Right kidney (tissue), 1 donor: ENCODE results near the gene SHISA9.
A peak's percentile ranks its signal among the peaks of the same experiment; 100 is the strongest.

Source experiments
- DNase-seq: peaks from one replicate; pipeline ENCODE4 v3.0.0-alpha.2; 2016

Gene SHISA9

DNA sequence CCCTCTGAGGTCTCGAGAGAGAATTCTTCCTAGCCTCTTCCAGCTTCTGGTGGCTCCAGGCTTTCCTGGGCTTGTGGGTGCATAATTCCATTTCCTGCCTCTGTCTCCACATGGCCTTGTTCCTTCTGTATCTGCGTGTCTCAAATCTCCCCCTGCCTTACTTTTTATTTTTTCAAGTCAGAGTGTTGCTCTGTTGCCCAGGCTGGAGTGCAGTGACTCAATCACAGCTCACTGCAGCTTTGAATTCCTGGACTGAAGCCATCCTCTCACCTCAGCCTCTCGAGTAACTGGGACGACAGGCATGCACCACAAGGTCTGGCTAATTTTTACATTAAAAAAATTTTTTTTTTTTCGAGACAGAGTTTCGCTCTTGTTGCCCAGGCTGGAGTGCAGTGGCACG, 120.6 kb downstream of the SHISA9 start:
- no peak for DNase-seq

DNA sequence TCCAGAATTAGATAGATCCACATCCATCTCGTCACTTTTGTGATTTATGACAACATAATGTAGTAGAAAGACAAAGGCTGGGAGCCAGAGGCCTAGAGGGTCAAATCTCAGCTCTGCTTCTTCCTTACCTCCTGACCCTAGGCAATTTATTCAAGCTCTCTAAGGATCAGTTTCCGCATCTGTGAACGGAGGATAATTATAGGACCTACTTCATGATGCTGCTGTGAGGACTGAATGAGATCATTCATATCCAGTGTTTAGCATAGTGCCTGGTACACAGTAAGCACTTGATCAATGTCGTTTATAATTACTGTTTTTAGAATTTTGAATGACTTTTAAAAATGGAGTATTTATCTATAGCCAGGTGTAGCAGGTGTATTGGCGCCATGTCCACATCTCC, 128.4 kb downstream of the SHISA9 start:
- DNase-seq = no peak

GRCh38 chr16:13030769-13031168, 129.4 kb downstream of the SHISA9 start:
- DNase-seq = no peak

GRCh38 chr16:13032911-13033310, 131.5 kb downstream of the SHISA9 start:
- DNase-seq = no peak

GRCh38 chr16:13036600-13036999, 135.2 kb downstream of the SHISA9 start:
- DNase-seq = peak; percentile 25

- no peak for DNase-seq
Measured at GRCh38 chr16:13038591-13038990, 137.2 kb downstream of the SHISA9 start.

GRCh38 chr16:13039526-13039925, 138.1 kb downstream of the SHISA9 start:
- no peak for DNase-seq

DNA sequence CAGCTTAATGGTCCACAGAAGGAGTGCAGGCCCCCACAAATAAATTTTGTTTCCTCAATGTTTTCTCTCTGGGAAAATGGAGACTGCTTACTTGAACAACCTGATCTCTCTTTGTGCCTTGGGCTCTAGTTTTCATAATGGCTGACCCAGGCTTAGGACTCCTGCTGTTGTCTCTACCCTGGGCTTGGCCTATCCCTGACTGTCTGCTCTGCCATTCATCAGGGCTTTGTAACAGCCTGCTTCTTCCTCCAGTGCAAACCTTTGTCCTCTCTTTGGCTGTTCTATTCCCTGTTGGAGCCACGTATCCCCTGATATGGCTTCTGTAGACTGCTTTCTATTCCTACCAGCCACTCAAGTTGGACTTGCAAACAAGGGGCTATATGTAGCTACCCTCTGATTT, 139.8 kb downstream of the SHISA9 start:
- no peak for DNase-seq

GRCh38 chr16:13041646-13042290, 140.4 kb downstream of the SHISA9 start:
- DNase-seq = no peak

GRCh38 chr16:13042291-13042685, 140.9 kb downstream of the SHISA9 start:
- DNase-seq = no peak

DNA sequence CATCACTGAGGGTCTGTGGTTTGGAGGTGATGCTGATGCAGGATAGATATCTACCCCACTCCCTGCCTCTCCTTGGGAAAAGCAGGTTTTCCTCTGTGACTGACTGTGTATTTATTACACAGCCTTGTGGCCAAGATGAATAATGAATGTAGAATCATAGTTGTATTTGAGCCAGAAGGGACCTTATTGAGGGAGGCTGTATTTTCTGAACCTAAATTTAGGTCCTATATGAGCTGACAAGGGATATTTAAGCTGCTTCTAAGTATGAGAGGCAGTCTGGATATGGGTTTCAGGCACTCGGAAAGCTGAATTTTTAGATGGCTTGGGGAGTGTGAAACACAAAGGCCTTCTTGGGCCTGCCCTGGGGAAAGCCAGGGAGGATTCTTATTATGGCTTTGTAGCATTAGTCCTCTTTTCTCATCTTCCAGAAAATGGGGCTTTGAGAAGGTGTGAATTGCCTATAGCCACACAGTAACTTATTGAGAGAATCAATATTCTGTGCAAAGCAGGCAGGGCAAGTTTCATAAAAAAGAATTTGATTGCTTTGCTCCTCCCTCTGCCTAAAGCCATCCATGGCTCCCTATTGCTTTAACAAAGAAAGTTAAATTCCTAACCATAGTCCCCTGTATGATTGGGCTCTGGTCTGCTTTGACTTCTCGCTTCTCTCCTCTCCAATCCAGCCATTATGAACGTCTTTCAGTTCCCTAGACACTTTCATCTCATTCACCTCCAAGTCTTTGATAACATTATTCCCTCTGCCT, 144.8 kb downstream of the SHISA9 start:
- DNase-seq = no peak

- no peak for DNase-seq
Measured at GRCh38 chr16:13047276-13047675, 145.9 kb downstream of the SHISA9 start.

- DNase-seq = no peak
Measured at GRCh38 chr16:13049688-13050087, 148.3 kb downstream of the SHISA9 start.

DNA sequence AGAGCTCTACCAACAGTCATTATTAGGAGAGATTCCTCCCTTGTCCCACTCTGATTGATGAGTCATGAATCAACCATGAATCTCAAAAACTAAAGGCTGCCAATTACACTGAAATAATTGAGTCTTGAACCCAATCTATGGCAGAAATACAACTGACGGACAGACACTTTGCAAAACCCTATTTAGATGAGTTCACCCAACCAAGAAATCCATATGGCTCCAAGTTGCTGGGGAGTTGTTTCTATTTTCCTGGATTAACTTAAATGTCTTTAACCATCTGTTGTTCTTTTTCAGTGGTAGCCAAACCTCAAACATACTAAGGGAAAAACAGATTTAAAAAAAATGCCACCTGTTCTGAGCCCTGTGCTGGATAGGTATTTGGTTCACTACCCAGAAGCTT, 151.0 kb downstream of the SHISA9 start:
- no peak for DNase-seq

DNA sequence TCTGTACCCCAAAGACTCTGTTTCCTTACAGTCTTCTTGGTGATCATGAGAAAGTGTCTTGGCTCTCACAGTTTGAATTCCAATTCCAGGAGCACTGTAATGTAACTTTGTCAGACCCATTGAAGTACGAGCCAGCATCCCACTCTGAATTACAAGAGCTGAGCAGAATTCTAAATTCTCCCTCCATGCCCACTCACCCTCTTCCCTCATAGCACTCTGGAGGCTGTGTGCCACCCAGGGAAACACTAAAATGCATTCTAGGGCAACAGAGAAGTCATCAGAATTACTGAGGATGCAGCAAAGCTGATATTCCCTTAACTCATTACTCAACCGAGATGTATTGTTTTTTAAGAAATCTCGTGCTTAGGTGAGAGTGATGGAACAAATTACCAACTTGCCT, 154.1 kb downstream of the SHISA9 start:
- no peak for DNase-seq

- DNase-seq = no peak
Measured at GRCh38 chr16:13056607-13057006, 155.2 kb downstream of the SHISA9 start.

- DNase-seq = no peak
Measured at GRCh38 chr16:13060932-13061331, 159.5 kb downstream of the SHISA9 start.

DNA sequence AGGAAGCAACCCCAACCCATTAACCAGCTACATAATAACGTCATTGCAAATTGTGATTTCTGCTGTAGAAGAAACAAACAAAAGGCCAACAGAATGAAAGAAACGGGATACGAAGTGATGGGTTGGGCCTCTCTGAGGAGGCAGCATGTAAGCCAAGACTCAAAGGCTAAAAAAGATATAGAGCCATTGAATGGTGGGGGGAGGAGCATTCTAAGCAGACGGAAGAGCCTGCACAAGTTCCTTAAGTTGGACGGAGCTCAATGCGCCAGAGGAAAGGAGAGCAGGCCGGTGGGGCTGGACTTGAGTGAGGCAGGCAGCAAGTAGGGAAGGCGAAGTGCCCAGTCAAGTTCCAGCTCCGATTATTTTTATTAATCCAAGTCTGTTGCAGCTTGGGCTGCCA, 160.3 kb downstream of the SHISA9 start:
- no peak for DNase-seq

DNA sequence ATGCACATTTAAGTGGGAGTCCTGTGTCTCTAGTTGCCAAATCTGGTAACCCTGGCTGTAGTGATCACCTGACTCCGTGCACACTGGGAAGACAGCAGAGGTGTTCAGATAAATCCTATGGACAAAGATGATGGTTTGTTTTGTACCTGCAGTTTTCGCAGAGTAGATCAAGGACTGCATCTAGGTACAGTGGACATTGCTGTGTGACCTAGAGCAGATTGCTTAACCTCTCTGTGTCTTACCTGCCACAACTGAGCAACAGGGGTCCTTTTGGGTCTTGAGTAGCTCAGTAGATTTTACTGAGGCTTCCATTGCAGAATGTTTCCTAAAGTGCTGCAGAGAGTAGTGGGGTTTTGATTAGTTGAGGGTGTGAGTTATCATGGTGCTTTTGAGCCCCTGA, 160.8 kb downstream of the SHISA9 start:
- DNase-seq = no peak

GRCh38 chr16:13063457-13063856, 162.1 kb downstream of the SHISA9 start:
- DNase-seq = no peak

DNA sequence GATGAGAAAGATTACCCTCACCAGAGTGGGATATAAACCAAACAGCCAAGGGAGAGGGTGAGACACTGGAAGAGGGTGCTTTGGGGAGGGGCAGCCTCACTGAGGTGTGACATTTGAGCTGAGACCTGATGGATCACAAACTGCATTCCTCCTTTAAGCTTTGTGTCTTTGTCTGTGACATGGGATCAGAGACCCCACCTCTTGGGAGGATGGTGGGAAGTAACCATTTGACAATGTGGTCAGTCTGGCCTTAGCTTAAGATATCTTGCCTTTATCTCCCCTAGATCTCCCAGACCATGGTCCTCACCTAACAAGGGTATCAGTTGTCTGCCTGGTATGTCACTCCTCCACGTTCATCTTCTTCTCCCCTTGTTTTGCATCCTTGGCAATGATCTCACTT, 163.4 kb downstream of the SHISA9 start:
- DNase-seq = no peak

- no peak for DNase-seq
Measured at GRCh38 chr16:13067648-13068047, 166.2 kb downstream of the SHISA9 start.

DNA sequence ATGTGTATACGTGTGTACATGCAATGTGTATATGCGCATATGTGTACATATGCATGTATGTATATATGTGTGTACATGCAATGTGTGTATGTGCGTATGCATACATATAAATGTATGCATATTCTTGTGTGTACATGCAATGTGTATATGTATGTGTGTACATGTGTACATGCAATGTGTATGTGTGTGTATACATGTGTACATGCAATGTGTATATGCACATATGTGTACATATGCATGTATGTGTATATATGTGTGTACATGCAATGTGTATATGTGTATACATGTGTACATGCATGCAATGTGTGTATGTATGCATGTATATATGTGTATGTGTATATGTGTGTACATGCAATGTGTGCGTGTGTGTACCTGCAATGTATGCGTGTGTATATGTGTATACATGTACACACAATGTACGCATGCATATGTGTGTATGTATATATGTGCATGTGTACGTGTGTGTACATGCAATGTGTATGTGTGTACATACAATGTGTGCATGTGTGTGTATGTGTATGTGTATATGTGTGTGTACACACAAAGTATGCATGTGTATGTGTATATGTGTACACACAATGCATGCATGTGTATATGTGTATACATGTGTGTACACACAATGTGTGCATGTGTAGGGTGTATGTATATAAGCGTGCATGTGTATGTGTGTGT, 167.7 kb downstream of the SHISA9 start:
- DNase-seq = no peak

DNA sequence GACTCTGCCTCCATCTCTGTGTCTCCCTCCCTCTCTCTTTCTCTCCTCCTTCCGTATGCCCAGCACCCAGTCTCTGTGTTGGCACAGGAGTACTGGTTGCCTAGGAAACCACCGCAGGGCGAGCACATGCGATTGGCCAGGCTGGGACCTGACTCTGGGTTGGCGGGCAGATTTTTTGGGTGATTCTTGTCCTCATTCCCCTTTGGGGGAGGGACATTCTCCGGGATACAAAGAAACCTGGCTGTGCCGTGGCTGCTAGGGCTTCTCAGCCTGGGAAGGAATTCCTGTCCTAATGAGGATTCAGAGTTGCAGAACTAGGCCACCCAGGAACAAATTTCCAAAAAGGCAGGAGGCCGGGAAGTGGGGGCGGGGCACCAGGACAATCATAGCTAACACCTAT, 168.9 kb downstream of the SHISA9 start:
- DNase-seq = peak; percentile 8
